NCI-H2227 (cell line): Measurements from ENCODE around the gene IGF1.
"Not testable (repeated sequence)": the region's sequence is repeated elsewhere in the genome, so short reads cannot be mapped to it uniquely, and the experiment has no call there.

ENCODE experiments used
- DNase-seq: peaks from one replicate; lab custom pipeline; 2025; ENCODE audit not compliant: unreplicated experiment; lab: John Stamatoyannopoulos, UW

IGF1 gene

DNA sequence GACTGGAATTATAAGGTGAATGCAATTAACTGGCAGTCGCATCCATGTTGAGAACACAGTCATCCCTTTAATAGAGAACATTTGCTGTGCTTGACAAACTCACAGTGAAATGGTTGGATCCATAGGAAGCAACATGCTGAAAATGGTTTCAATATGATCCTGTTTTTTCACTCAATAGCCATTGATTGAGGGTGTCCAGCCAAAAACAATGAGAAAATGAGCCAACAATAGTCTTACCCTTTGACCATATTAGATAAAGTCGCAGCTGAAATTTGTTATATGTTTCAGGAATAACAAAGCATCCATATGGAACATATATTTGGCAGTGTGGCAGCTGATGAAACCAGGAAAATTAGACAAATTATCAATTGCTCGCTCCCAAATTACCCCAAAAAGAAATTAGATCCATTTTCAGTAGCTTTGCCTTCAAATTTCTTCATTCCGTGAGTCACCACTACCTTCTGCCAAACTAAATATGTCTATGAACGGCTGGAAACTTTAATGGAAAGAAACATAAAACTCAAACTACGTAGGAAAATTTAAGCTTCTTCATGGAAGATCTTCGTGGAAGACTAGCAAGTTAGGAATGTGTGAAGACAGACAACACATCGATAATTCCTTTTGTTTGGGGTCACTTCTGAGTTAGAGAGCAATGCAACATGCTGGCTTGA is 17.4 kb downstream of the IGF1 start:
- no peak for DNase-seq

DNA sequence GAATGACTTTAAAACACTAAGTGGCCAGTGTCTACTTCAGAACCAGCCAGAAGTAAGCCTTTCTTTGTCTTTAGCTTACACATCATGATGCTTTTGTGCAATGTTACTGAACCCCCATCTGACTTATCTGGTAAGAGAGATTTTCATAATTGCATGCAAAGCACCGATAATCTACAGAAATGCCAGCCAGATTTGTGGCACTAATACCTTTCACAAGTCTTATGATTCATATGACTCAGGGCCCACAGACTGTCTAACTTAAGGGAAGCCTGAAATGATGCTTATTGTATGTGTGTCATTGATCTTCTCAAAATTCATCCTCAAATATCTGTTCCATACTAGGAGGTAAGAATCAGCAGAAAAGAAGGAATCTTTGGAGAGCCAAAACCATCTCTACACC is 18.0 kb downstream of the IGF1 start:
- DNase-seq, result no peak

DNA sequence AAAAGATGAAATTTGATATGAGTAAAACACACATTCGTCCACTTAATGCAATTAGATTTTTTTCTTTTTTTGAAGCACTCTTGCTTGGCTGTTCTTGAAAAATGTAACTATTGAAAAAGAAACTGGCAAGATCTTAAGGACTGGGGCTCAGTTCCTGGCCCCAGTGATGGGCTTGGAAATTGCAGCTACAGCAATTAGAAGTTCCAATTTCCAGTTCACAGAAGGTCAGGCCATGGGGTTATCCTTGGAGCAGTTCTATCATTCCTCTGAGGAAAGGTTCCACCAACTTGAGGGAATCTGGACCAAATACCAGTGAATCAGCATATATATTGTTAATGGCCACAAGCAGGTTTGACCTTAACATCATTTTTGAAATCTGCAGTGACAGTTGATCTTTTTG is 18.9 kb downstream of the IGF1 start:
- DNase-seq, result no peak

DNA sequence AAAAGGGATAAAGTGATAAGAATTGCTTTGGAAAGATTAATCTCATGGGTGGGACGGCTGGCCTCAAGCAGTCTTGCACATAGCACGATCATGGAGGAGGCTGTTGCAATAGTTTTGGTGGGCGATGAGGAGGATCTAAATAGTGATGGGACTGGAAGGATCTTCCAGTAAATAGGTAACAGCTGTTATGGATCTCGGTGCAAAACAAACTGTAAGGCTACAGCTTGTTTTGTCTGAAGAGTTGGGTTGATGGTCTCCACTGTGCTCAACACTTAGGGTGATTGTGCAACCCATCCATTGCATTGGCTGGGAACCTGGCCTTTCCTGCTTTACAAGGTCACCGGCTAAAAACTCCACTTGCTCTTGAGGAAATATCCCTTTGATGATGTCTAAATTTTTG is 21.0 kb downstream of the IGF1 start:
- no peak for DNase-seq

DNA sequence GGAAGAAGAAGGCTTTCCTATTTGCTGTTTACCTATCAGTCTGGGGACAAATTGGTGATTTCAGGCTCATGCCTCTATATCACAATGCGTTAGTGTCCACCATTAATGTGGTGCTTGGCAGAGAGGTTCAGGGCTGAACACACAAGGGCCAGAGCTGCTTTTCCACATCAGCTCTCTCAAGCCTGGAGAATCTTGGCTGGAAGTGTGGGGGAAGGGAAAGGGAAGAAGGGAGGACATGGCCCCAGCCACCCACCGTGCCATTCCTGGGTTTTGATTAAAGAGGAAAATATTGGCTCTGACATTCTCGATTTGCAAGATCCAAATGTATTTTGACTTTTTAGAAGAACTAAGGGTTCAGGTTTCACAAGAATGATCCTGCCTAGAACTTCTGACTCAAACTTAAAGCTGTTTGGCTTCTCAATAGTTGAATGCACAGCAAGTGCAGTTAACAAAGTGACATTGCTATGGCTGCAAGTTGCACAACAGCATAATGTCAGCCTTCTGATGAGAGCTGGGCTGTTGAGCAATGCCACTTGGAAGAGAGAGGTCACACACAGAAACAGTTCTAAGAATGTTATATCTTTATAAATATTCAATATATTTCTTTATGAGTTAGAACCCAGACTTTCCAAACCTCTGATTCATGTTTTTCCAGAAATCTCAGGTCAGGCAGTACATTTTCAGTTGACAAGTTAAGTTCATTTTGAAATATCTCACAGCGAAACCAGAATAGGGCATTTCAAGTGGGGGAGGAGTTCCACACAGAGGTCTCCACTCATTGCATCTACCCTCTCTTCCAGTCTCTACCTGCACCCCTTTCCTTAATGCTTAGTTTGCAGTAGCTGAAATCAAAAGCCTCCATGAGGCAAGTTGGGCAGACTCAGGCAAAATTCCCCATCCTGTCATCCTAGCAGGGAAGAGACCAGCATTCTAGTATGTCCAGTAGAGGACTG is 25.3 kb downstream of the IGF1 start:
- no peak for DNase-seq

DNA sequence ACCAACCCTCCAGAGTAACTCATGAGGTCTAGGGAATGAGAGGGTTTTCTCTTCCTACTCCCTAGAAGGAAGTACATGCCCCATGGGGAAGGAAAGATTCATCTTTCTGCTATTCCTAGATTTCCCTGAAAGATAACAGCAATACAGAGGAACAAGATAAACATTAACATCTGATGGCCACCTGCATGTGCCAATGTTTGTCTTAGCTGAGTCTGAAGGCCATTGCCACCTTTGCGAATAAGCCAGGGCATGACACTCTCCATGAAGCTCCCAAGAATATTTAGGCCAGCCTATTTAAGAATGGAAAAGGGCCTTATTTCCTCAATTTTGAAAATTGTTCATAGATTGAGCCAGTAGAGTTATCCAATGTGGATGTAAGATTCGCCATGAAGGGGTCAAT is 26.0 kb downstream of the IGF1 start:
- DNase-seq, result no peak

DNA sequence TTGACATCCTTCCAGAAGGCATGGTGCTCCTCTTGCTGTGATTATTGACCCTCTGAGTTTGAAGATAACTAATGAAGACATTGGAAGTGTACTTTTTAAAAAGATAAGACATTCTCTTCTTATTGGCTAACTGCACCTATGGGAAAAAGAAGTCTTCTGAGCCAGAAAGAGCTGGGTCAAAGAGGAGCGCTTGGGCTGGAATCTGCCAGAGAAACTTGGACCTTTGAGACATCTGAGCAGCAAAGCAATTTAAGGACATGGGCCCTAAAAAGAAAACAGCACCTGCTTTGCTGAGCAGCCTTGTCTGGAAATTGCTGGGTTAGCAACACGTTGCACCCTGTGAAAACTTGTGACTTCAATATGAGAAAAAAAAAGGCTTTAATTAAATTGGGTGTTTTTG is 27.8 kb downstream of the IGF1 start:
- DNase-seq, result no peak

DNA sequence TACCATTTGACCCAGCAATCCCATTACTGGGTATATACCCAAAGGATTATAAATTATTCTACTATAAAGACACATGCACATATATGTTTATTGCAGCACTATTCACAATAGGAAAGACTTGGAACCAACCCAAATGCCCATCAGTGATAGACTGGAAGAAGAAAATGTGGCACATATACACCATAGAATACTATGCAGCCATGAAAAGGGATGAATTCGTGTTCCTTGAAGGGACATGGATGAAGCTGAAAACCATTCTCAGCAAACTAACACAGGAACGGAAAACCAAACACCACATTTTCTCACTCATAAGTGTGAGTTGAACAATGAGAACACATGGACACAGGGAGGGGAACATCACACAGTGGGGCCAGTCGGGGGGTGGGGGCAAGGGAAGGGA is 31.3 kb downstream of the IGF1 start:
- not testable (repeated sequence) for DNase-seq

DNA sequence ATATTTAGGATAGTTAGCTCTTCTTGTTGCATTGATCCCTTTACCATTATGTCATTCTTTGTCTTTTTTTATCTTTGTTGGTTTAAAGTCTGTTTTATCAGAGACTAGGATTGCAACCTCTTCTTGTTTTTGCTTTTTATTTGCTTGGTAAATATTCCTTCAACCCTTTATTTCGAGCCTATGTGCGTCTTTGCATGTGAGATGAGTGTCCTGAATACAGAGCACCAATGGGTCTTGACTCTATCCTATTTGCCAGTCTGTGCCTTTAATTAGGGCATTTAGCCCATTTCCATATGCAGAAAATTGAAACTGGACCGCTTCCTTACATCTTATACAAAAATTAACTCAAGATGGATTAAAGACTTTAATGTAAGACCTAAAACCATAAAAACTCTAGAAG is 32.9 kb downstream of the IGF1 start:
- not testable (repeated sequence) for DNase-seq

DNA sequence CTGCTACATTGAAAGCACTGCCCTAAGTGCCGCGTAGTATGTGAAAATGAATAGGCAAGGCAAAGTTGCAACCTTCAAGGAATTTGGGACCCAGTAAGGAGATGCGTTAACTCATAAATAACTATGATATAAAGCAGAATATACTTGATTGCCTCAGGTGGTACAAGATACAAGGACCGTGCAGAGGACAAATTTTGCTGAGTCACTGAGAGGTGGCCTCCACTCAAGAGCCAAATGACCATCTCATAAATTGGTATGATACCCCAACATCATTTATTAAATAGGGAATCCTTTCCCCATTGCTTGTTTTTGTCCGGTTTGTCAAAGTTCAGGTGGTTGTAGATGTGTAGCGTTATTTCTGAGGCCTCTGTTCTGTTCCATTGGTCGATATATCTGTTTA is 35.7 kb downstream of the IGF1 start:
- DNase-seq, result no peak

DNA sequence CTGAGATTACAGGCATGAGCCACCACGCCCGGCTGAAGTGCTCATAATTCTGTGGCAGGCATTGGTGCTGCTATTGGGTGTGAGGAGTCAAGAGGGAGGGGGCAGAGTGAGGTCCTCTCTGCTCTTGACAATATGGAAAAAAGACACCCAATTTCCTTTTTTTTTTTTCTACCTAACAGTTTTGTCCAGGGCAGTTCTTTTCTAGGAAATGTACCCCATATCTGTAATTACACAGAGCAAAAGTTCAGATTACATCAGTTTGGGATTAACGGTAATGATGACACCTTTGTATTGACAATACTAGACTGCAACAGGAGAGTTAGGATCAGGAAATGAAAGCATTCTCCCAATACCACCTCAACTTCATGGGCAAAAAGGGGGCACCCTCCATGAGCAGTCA is 36.3 kb downstream of the IGF1 start:
- DNase-seq, result no peak

DNA sequence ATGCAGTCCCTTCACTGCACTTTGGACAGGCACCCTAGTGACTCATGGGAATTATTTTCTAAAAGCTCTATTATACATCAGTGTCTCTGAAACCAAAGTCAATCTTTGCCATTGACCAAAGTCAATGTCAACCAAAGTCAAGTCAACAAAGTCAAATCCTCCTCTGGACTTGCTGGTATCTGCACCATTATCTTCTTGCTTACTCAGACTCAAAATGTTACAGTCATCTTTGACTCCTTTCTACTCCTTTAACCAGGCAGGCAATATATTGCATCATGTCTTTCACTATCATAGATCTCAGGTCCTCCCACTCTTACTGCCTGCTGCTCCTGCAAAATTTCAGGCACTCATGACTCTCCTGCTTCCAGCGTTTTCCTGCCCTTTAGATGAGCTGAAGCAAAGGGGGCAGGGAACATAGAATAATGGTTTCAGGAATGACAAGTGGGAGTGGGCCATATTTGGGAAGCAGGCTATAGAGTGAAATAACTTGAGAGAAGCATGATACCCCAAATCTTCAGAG is 39.2 kb downstream of the IGF1 start:
- DNase-seq, result no peak

DNA sequence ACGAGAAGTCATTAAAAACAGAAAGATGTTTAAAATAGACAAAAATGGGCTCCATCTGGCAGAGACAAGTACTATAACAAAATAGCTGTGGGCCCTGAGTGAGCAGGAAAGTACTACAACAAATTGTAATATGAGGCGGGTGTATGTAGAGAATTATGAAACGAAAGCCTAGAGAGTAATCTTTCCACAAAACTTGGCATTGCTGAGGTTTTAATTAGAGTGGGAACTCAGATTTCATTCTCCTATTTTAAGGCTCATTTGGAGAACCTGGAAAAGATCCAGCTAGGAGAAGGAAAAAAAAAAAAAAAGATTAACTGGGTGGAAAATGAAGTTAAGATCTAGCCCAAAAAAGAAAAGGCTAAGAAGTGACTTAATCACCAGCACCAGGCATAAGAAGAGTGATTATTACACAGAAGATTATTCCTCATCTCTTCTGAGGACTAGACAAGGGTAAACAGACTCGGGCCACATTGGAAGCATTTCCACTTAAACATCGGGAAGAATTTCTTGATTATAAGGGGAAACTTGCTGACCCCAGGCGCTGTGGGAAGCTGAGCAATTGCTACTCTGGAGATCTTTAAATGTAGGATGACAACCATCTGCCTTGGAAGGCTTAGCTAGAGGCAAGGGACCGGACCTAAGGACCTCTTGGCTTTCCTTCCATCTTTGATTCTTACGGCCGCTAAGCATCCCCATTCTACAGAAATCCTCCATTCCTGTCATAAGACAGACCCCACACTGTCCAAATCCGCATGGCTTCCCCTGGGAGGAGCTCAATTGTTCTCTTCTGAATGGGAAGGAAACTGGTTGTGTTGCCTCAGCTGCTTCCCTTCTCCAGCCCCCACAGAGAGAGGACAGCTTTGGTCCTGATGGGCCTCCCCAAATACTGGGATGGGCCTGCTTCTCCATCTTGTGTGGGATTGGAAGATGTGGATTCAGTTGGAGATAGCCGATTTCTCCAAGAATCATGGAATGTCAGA is 40.6 kb downstream of the IGF1 start:
- DNase-seq, result no peak

DNA sequence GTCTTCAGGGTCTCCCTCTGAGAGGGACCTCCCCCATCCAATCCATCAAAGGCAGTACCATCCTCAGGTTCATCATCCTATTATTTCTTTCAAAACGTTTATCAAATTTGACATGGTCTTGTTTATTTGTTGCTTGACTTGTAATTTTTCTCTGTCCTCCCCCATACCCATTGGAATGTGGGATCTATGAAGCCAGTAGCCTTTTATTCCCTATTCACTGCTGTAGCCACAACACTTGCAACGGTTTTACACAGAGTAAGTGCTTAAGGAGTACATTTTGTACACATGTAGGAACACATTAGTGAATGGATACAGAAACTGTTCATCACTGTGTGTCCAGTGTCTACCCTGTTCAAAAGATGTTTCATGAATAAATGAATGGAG is 41.5 kb downstream of the IGF1 start:
- DNase-seq, result no peak

DNA sequence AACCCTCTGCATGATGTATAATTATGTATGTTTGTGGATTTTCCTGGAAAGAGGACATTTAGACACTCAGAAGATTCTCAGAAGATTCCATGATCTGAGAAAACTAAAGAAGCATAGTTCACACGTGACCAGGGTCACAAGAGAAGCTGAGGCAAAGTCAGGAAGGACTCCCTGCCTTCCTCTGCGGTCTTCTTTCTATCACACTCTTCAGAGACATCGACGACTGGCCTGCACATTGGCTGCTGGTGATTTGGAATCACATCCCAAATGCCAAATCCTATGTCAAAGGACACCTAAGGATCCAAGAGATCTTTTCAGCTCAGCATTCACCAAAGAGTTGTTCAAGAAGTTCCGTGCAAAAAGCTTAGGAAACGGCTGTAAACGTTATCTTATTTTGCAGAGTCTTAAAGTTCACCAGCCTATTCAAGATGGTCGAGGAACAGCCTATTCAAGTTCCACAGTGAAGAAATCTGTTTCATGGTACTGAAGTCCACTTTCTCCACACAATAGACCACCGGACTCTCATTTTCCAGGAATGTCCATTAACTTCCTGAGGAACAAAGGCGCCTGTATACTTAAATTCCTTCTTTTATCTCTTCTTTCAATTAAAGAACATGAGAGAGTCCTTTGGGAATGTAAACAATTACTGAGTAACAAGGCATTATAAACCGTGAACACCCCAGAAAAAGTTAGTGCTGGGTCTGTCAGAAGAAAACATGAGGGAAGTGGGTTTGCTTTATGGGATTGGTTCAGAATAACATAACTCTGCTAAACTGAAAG is 42.1 kb downstream of the IGF1 start:
- DNase-seq, result no peak

DNA sequence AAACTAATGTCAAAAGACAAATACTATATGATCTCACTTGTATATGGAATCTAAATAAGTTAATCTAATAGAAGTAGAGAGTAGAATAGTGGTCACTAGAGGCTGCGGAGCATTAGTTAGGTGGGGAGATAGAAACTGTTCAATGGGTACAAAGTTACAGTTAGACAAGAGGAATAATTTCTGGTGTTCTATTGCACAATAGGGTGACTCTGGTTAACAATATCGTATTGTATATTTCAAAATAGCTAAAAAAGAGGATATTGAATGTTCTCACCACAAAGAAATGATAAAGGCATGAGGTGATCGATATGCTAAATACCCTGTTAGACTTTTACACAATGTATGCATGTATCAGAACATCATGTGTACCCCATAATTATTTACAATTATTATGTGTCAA is 42.9 kb downstream of the IGF1 start:
- DNase-seq, result no peak

DNA sequence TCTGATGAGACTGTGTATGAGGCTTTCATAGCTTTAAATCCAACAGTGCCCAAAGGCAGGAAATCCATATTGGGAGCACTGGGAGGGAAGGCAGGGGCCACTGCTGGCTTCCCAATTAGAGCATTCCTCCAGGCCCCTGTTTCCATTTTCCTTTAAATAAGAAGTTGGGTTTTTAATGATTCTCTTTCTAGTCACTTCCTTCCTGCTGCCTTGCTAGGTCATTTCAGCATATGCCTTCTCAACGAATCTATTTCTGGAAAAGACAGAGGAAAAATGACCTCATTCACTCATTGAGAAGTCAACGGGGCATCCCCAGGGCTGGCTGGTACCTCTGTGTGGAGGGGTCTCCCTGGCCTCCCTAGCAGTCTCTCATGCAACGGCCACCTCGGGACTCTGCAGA is 43.5 kb downstream of the IGF1 start:
- no peak for DNase-seq

DNA sequence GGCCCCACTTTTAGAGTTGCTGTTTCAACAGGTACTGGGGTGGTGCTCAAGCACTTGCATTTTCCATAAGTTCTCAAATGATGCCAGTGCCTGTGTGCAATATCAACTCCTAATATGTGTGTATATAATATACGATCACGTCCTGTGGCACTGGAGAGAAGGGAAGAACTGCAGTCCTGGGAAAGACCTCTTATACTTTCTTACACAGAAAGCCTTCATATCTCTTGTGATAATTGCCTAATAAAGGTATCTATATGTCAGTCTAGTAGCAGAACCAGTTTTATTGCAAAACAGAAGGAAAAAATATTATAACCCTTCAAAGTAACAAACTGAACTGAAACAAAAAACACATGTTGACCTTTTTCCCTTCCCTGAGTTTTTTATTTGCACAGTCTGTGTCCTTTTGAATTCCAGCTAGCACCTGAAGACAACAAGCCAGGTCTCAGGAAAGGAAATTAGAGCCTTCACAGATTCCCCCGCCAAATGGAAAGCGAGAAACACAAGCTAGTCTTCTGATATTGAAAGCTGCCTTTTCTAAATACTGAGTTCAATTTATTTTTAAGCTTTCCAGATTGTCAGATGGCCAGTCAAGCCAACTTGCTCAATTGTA is 44.4 kb downstream of the IGF1 start:
- no peak for DNase-seq

DNA sequence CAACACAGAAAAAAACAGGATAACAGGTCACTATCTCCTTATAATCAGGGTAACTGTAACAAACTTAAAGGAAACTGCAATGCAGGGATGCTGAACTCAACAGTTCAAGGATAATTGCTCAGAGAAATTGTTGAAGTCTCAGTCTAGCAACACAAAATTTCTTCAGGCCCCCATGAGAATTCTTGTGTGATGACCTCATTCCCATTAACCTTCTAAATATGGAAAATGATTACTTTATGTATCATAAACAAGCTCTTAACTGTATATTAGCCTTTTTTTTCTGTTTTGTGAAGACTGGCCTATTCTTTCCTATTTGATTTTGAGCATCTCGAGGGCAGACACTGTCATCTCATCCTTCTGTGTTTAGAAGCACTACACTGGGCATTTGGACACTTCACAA is 47.1 kb downstream of the IGF1 start:
- no peak for DNase-seq

DNA sequence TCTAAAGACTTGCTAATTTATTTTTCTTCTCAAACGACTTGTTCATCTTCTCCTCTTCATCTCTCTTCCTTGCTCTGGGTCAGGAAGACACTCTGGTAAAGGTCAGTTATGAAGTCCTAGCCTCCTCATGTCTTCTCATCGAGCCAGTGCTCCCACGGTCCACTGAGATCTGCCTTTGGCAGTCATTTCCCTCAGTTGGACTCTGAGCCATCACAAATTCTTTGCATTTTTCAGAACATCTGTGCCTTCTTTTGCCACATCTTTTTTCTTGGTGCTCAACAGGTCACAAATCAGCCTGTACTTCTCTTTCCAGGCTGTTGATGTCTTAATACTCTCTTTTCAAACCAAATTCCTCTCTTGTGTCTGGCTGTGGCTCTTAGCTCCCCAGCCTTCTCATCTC is 49.7 kb downstream of the IGF1 start:
- DNase-seq, result no peak
